Activated gamma-delta T cell treated with Interleukin-2 at 50 U/mL for 16 hours (primary cell): ENCODE data around the gene NADSYN1.

Source experiments
- DNase-seq: peaks from one replicate; pipeline ENCODE4 v3.0.0-alpha.2; 2020

Gene NADSYN1

GRCh38 chr11:71474771-71475483, 21.9 kb downstream of the NADSYN1 start:
- no peak for DNase-seq

GRCh38 chr11:71476031-71476430, 23.0 kb downstream of the NADSYN1 start:
- DNase-seq, result no peak

GRCh38 chr11:71476926-71477640, 24.1 kb downstream of the NADSYN1 start:
- DNase-seq, result no peak

- no peak for DNase-seq
Observed at GRCh38 chr11:71477641-71478527, 24.9 kb downstream of the NADSYN1 start.

- DNase-seq, result no peak
Observed at GRCh38 chr11:71478528-71478840, 25.5 kb downstream of the NADSYN1 start.

- DNase-seq, result no peak
Observed at GRCh38 chr11:71481101-71481960, 28.3 kb downstream of the NADSYN1 start.

GRCh38 chr11:71482216-71482615, 29.2 kb downstream of the NADSYN1 start:
- DNase-seq, result no peak

GRCh38 chr11:71482746-71483364, 29.9 kb downstream of the NADSYN1 start:
- DNase-seq, result no peak

- no peak for DNase-seq
Observed at GRCh38 chr11:71483692-71484091, 30.7 kb downstream of the NADSYN1 start.

- no peak for DNase-seq
Observed at GRCh38 chr11:71484248-71485062, 31.5 kb downstream of the NADSYN1 start.

GRCh38 chr11:71485063-71485399, 32.0 kb downstream of the NADSYN1 start:
- no peak for DNase-seq

- no peak for DNase-seq
Observed at GRCh38 chr11:71485466-71485865, 32.5 kb downstream of the NADSYN1 start.

- DNase-seq, result no peak
Observed at GRCh38 chr11:71486320-71486719, 33.3 kb downstream of the NADSYN1 start.

GRCh38 chr11:71488681-71489270, 35.8 kb downstream of the NADSYN1 start:
- DNase-seq, result no peak

GRCh38 chr11:71489311-71490043, 36.5 kb downstream of the NADSYN1 start:
- no peak for DNase-seq

- no peak for DNase-seq
Observed at GRCh38 chr11:71490044-71490730, 37.2 kb downstream of the NADSYN1 start.

- no peak for DNase-seq
Observed at GRCh38 chr11:71490731-71491390, 37.9 kb downstream of the NADSYN1 start.

GRCh38 chr11:71491531-71491930, 38.5 kb downstream of the NADSYN1 start:
- DNase-seq, result no peak

- no peak for DNase-seq
Observed at GRCh38 chr11:71491940-71492339, 38.9 kb downstream of the NADSYN1 start.
